Astrocyte (in vitro differentiated cells and primary cell): ENCODE results near the gene TNFAIP6. TPM values are rescaled to one million over a fixed set of nuclear protein-coding genes. Genes with fewer than 3 reads are reported as not detected.
A peak's percentile ranks its signal among the peaks of the same experiment; 100 is the strongest.

Experiments used
- DNase-seq: peaks from one replicate; pipeline ENCODE4 v3.0.0-alpha.2; 2010; ENCODE audit warnings: low read depth
- FAIRE-seq: peaks from 2 replicates; lab custom pipeline; 2011; peaks lifted over from hg19 to GRCh38; lab: Jason Lieb, UNC
- H2AFZ ChIP-seq: 2 replicates; pipeline ENCODE4 v1.6.0; 2012; ENCODE audit warnings: low read depth, low read length, inconsistent platforms
- H3K27ac ChIP-seq: 2 replicates; pipeline ENCODE4 v1.5.1; 2011; ENCODE audit warnings: low read depth, low read length, inconsistent platforms
- H3K27me3 ChIP-seq: 2 replicates; pipeline ENCODE4 v1.6.0; 2011; ENCODE audit warnings: low read length, inconsistent platforms; ENCODE audit not compliant: insufficient read depth
- H3K36me3 ChIP-seq: 2 replicates; pipeline ENCODE4 v1.5.1; 2011; ENCODE audit warnings: low read length, inconsistent platforms; ENCODE audit not compliant: insufficient read depth
- H3K4me1 ChIP-seq: 2 replicates; pipeline ENCODE4 v1.5.1; 2011; ENCODE audit warnings: low read length, inconsistent platforms; ENCODE audit not compliant: insufficient read depth
- H3K4me2 ChIP-seq: 2 replicates; pipeline ENCODE4 v1.6.0; 2012; ENCODE audit warnings: low read length, inconsistent platforms
- H3K4me3 ChIP-seq: 2 replicates; pipeline ENCODE4 v1.5.1; 2011; ENCODE audit warnings: low read depth, mild to moderate bottlenecking, low read length, inconsistent platforms; ENCODE audit not compliant: insufficient read depth
- H3K79me2 ChIP-seq: 2 replicates; pipeline ENCODE4 v1.6.0; 2012; ENCODE audit warnings: mild to moderate bottlenecking, low read length, inconsistent platforms; ENCODE audit not compliant: insufficient read depth
- H3K9ac ChIP-seq: 2 replicates; pipeline ENCODE4 v1.6.0; 2012; ENCODE audit warnings: mild to moderate bottlenecking, low read length, inconsistent platforms
- H3K9me3 ChIP-seq: 2 replicates; pipeline ENCODE4 v1.5.1; 2012; ENCODE audit warnings: low read depth, mild to moderate bottlenecking, low read length, inconsistent platforms; ENCODE audit not compliant: insufficient read depth
- H4K20me1 ChIP-seq: 2 replicates; pipeline ENCODE4 v1.6.0; 2012; ENCODE audit warnings: low read length, inconsistent platforms; ENCODE audit not compliant: insufficient read depth
- H3K27ac Mint-ChIP-seq: one replicate; pipeline ENCODE4 v1.8.0; 2021; ENCODE audit warnings: mild to moderate bottlenecking, mixed read lengths; ENCODE audit not compliant: unreplicated experiment
- H3K27me3 Mint-ChIP-seq: one replicate; pipeline ENCODE4 v1.8.0; 2021; ENCODE audit warnings: low read depth, mixed read lengths; ENCODE audit not compliant: unreplicated experiment
- H3K36me3 Mint-ChIP-seq: one replicate; pipeline ENCODE4 v1.8.0; 2021; ENCODE audit warnings: low read depth, mixed read lengths; ENCODE audit not compliant: unreplicated experiment
- H3K4me1 Mint-ChIP-seq: one replicate; pipeline ENCODE4 v1.8.0; 2021; ENCODE audit warnings: low read depth, mixed read lengths; ENCODE audit not compliant: unreplicated experiment
- H3K4me3 Mint-ChIP-seq: one replicate; pipeline ENCODE4 v1.8.0; 2021; ENCODE audit warnings: mild to moderate bottlenecking, moderate library complexity, mixed read lengths; ENCODE audit not compliant: unreplicated experiment
- H3K9me3 Mint-ChIP-seq: one replicate; pipeline ENCODE4 v1.8.0; 2021; ENCODE audit warnings: mild to moderate bottlenecking, mixed read lengths; ENCODE audit not compliant: unreplicated experiment
- CTCF ChIP-seq: IDR thresholded peaks from 2 replicates; pipeline ENCODE4 v1.5.1; 2011; ENCODE audit warnings: low read depth, mild to moderate bottlenecking, inconsistent platforms, low read length, moderate library complexity; ENCODE audit not compliant: insufficient read depth
- EZH2 ChIP-seq: IDR thresholded peaks from 2 replicates; pipeline ENCODE4 v1.6.1; 2012; ENCODE audit warnings: mild to moderate bottlenecking, low read length, inconsistent platforms; ENCODE audit not compliant: insufficient read depth
- total RNA-seq: library from RNA; stranded (reverse); gene quantifications from 2 replicates; pipeline ENCODE4 v1.2.1, GENCODE V29; 2021

TNFAIP6 gene
- total RNA-seq, 1 donor from 2014 or later, result 0.75 TPM

- H3K4me3 ChIP-seq, result no peak overlapping the region
- no peaks in the 10 kb centered on the region for H3K9me3 Mint-ChIP-seq
- H3K9ac ChIP-seq, result no peak overlapping the region
- no peak overlapping the region for H3K4me3 Mint-ChIP-seq
- TF ChIP-seq EZH2, result no peak
- TF ChIP-seq CTCF, result no peak
- no peaks in the 10 kb centered on the region for H3K27me3 ChIP-seq
- no peak overlapping the region for H3K27ac Mint-ChIP-seq
- no peak for FAIRE-seq
- H3K27ac ChIP-seq, result no peak overlapping the region
- H3K4me2 ChIP-seq, result no peak overlapping the region
- no peaks in the 10 kb centered on the region for H3K36me3 ChIP-seq
- no peaks in the 10 kb centered on the region for H4K20me1 ChIP-seq
- H3K9me3 ChIP-seq, result no peaks in the 10 kb centered on the region
- peak; percentile 56 for DNase-seq
- H3K36me3 Mint-ChIP-seq, result no peaks in the 10 kb centered on the region
- H3K27me3 Mint-ChIP-seq, result no peaks in the 10 kb centered on the region
- peaks cover 18% of the 10 kb centered on the region for H3K4me1 Mint-ChIP-seq
- peaks cover 4% of the 10 kb centered on the region for H3K79me2 ChIP-seq
- peaks cover 4% of the 10 kb centered on the region for H3K4me1 ChIP-seq
- no peak overlapping the region for H2AFZ ChIP-seq
These were observed 4.4 kb downstream of the TNFAIP6 start for GRCh38 chr2:151361674-151362370.

- TF ChIP-seq CTCF (no peak), EZH2 (no peak)
- Histone ChIP-seq H3K4me1 (no peaks in the 10 kb centered on the region), H4K20me1 (no peaks in the 10 kb centered on the region), H3K27me3 (no peaks in the 10 kb centered on the region), H3K9ac (no peak overlapping the region), H3K4me2 (no peak overlapping the region), H3K9me3 (peaks cover 1% of the 10 kb centered on the region), H3K36me3 (peaks cover 2% of the 10 kb centered on the region), H3K4me3 (no peak overlapping the region), H2AFZ (no peak overlapping the region), H3K79me2 (no peaks in the 10 kb centered on the region), H3K27ac (no peak overlapping the region)
- Mint-ChIP-seq H3K4me3 (no peak overlapping the region), H3K9me3 (no peaks in the 10 kb centered on the region), H3K27me3 (no peaks in the 10 kb centered on the region), H3K4me1 (peaks cover 17% of the 10 kb centered on the region), H3K36me3 (no peaks in the 10 kb centered on the region), H3K27ac (peak overlapping the region; percentile 53)
- FAIRE-seq (no peak), DNase-seq (no peak)
These were observed 6.3 kb downstream of the TNFAIP6 start for GRCh38 chr2:151363709-151364108.

GRCh38 chr2:151367571-151367970 is 10.2 kb downstream of the TNFAIP6 start:
- no peaks in the 10 kb centered on the region for H3K79me2 ChIP-seq
- peaks cover 3% of the 10 kb centered on the region for H3K9me3 ChIP-seq
- DNase-seq (peak; percentile 83), FAIRE-seq (no peak)
- H3K4me3 ChIP-seq, result no peak overlapping the region
- H3K4me1 Mint-ChIP-seq, result peaks cover 9% of the 10 kb centered on the region
- no peak overlapping the region for H3K27ac ChIP-seq
- H3K27me3 ChIP-seq, result no peaks in the 10 kb centered on the region
- H3K9ac ChIP-seq, result no peak overlapping the region
- no peak overlapping the region for H2AFZ ChIP-seq
- no peak overlapping the region for H3K4me3 Mint-ChIP-seq
- H3K36me3 ChIP-seq, result peaks cover 2% of the 10 kb centered on the region
- no peak overlapping the region for H3K4me2 ChIP-seq
- no peaks in the 10 kb centered on the region for H4K20me1 ChIP-seq
- H3K27ac Mint-ChIP-seq, result peak overlapping the region; percentile 20
- H3K4me1 ChIP-seq, result no peaks in the 10 kb centered on the region
- H3K9me3 Mint-ChIP-seq, result no peaks in the 10 kb centered on the region
- no peaks in the 10 kb centered on the region for H3K36me3 Mint-ChIP-seq
- no peaks in the 10 kb centered on the region for H3K27me3 Mint-ChIP-seq
- TF ChIP-seq CTCF, result no peak
- no peak for TF ChIP-seq EZH2
